Activated CD8-positive, alpha-beta memory T cell treated with anti-CD3 and anti-CD28 coated beads, Interleukin-2, amount 50 U/mL, for 24 hours (primary cell): Measurements from ENCODE around the gene SEC61A1.

Experiments used
- DNase-seq: peaks from one replicate; pipeline ENCODE4 v3.0.0-alpha.2; 2020; ENCODE audit errors: extremely low read depth

SEC61A1 gene

DNA sequence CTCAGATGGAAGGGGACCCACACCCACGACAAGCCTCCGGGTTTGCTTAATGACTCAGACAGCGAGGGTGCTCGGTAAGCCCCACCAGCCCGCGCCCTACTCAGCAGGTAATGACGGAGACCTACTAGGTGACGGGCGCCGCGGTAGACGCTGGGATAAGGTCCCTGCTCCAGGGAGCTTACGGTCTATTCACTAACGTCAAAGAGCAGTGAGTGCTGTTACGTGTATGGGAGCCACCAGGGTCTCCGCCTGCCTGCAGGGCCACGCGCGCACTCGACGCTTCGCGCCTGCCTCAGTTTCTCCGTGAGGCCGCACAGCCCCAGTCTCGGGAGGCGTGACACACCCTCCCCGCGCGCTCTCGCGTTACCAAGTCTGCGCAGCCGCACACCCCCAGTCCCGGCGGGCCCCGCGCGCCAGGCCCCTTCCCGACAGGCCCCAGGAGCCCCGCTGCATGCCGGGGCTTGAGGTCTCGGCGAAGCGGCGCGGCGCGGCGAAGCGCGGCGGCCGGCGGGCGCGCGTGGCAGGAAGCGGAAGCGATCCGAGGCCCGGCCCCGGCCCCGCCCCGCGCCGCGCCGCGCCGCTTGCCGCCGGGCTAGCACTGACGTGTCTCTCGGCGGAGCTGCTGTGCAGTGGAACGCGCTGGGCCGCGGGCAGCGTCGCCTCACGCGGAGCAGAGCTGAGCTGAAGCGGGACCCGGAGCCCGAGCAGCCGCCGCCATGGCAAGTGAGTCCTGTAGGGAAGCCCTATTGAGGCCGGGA is at the start of gene SEC61A1:
TSS of gene SEC61A1 (plus strand) at position 601 of the 758 bp plus-strand sequence. CDS start at position 717, 116 bp downstream.
- DNase-seq: peak; percentile 85

DNA sequence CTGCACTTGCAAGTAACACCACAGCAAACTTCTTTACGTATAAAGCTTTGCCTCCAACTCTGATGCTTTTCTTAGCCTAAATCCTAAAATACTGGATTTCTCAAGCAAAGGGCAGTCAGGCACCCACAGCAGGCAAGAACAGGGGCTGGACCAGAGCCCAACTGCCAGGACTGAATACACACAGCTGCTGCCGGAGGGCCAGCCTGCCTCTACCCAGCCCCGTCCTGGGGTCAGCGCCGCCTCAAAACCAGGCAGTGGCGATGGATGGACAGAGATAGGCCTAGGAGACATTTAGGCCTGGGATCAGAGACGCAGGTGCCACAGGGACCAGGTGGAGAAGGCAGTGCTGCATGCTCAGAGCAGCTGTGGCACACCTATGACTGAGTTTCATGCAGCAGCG is 47.6 kb upstream of the SEC61A1 start:
- no peak for DNase-seq

DNA sequence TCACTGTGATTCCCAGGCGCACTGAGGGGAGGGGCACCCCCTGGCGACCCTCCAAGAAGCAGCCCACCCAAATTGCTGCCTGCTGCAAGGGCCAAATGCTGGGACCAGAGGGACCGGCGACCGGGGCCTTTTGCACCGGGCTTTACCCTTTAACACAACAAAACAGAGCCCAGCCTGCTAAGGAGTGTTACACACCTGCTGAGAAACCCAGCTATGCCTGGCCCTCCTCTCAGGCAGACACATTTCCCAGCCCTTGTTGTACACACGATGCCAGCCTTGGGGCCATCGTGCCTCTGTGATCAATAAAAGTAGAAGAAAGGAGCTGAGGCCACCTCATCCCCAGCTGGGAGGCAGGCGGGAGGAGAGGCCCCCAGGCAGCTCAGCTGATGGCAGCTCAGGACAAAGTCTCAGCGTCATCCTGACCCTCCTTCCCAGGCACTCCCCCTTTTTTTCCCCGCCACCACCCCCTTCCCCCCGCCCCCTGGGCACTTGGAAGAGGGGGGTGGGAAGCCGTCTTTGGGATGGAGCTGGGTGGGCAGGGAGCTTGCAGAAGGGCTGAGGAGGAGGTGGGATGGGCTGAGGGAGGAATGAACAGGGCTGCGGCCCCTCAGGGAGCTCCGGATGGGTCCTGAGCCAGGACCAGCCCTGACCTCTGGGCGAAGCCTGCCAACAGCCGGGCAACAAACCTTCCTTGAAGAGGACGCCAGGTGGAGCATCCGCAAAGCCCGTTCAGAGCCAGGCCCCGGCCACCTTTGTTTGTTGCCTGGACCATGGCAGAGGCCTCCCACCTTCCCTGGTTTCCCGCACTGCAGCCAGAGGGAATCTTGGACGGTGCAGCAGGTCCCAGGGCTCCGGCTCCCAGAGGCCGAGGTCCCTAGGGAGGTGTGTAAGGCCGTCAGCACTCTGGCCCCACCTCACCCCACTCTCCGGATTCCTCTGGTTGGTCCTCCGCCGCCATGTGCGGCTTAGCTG is 45.9 kb upstream of the SEC61A1 start:
- DNase-seq: no peak

DNA sequence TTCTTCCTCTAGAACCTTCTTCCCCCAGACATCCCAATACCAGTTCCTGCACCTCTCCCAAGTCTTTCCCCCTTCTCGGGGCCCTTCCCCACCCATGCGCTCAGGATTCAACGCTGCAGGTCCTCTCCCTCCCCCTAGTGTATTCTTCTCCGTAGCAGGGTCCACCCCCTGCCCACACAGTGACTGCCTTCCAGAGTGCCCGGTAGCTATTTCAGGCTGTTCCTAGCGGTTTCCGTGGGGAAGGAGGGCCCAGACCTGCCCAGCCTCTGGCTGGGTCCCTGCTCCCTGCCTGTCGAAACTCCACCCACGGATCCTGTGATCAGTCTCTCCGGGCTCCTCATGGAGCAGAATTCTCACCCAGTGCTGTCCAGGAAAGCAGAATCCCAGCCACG is 45.2 kb upstream of the SEC61A1 start:
- no peak for DNase-seq

DNA sequence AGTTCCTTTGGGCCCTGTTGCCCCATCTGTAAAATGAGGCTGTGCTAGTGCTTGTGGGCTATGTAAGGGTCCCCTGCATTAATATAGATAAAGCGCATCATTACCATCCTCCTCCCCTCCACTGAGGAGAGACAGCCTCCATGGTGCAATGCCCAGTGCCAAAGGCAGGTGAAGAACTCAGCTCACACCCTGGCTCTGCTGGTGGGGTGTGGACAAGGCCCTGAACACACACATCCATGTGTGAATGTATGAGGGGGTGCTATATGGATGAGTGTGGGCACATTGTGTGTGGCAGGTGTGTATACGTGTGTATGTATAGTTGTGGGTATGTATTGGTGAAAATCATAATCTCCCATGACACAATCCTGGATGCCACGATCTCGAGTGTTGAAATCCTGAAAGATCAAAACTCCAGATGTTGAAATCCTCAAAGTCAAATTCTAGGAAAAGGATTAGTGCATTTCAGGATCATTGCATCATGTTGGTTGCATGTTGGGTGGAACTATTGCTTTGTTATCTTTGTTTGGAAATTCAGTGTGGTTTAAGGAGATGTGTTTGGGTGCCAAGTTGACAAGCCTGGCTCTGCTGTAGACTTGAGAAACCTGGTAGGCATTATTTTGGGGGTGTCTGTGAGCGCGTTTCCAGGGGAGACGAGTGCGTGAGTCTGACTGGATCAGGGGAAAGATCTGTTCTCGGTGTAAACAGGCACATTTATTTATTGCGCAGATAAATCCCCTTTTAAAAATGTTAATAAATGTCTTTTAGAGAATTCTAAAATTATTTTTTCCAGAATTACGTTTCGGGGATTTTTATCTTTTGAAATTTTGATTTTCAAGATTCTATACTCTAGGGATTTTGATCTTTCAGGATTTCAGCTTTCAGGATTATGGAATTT is 42.0 kb upstream of the SEC61A1 start:
- no peak for DNase-seq

DNA sequence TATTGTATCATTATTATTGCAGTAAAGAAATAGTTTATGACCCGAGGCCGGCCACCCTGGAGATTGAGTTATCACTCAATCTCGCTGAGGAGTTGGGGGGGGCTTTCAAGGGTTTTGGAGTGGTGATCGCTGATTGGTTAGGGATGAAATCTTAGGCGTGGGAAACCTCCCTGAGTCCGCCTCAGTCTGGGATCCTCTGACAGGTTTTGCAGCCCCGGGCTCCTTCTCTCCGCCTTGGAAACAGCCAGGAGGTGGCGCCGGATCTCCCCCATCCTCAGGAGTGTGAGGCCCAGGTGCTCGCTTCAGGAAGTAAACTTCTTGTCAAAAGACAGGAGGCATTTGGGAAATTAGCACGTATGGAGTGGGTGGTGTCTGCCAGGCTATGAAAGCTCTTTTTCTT is 41.1 kb upstream of the SEC61A1 start:
- DNase-seq: no peak

DNA sequence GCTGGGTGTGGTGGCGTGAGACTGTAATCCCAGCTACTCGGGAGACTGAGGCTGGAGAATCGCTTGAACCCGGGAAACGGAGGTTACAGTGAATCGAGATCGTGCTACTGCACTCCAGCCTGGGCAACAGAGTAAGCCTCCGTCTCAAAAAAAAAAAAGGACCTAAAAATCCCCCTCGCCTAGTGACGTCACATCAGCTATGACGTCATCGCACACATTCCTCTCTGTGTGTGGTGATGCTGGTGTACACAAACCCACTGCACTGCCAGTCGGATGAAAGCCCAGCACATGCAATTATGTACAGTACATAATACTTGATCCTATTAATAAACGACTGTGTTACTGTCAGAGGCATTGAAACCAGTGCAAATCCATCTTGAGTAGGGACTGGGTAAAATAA is 40.2 kb upstream of the SEC61A1 start:
- DNase-seq: no peak

DNA sequence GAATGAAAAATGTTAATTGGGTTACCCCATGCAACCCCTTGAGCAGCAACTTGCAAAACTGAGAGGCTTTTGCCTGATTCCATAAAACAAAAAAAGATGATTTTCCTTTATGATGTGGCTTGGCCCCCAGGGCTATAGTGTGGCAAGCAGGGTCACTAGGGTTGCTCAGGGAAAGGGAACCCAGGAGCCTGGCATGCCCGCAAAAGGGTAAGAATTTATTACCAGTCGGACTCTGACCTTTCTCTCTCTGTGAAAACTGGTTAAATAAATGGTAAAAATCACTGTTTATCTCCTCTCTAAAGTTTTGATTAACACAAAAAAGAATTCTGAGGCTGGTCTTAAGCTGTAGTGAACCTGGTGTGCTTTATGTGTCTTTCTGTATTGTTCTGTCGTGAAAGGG is 37.7 kb upstream of the SEC61A1 start:
- no peak for DNase-seq

DNA sequence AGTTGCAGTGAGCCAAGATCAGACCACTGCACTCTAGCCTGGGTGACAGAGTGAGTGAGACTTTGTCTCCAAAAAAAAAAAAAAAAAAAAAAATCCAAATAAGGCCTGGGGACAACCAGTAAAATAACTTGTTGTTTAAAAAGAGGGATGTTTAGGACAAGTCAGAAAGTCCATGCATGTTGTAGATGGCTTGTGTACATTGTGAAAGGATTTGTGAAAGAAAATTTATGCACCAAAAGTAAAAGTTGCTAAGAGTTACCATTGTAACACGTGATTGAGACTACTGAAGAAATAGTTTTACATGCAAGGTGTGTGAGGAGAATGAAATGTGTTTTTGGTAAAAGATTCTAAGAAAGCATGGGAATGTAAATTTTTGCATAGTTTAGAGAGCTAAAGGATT is 35.7 kb upstream of the SEC61A1 start:
- DNase-seq: no peak

DNA sequence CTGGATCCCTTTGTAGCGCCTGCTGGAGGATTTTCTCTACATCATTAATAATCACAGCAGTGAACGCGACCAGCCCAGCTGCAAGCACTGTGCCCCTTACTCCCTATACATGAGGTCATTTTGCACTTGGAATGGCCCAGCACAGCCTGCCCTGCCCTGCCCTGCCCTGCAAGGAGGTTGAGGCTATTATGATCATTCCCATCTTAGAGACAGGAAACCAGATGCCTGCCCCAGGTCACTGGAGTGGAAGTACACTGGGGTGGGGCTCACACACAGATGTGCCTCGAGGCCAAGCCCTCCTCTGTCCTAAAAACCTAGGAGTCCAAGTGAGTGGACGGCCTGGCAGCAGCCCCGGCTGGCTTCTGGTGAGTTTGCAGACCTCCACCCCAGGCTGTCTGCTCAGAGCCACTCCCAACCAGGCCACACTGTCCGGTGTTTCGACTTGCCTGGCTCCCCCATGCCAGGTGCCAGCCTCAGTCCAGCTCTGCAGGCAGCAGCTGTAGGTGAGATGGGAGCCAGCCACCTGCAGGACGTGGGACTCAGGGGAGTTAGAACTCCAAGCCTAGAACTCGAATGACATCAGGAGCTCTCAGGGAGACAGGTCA is 30.4 kb upstream of the SEC61A1 start:
- no peak for DNase-seq

DNA sequence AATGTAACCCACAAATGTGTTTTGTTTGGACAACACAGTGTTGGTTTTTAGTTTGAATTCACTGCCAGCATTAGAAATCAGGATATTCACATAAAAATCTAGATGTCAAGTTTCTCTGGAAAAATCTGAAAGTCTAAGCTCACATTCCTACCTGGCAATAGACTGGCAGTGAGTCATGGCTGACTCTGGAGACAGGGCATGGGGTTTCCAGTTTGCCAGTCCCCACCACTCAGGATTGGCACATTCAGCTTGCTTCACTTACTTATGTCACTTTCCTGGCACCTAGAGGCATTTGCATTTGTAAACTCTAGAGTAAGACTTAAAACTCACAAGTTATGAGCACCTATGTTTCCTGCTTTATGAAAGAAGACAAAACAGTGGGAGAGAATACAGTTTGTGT is 19.1 kb upstream of the SEC61A1 start:
- no peak for DNase-seq

DNA sequence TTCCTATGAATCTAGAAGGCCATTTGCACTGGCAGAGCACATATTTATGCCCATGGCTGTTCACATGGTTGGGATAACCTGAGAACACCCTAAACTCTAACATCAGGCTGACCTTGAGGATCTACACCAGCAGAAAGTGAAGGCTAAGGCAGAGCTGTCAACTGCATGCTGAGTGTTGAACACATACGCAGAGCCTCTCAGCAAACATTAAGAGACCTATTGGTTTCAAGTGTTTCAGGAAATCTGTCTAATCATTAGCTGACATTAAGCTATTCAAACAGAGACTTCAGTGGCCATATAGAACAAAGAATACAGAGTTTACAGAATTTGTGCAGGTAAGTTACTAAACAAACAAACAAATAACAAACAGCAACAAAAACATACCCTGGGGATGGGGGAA is 16.1 kb upstream of the SEC61A1 start:
- no peak for DNase-seq

DNA sequence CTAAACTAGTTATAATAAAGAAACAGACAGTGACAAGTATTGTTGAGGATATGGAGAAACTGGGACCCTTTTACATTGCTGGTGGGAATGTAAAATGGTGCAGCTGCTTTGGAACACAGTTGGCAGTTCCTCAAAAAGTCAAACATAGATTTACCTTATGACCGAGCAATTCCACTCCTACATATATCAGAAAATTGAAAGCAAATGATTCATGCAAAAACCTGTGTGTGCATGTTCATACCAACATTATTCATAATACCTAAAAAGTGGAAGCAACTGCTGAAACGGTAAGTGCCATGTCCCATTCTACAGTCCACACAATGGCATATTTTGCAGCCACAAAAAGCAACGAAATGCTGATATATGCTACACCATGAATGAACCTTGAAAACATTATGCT is 12.2 kb upstream of the SEC61A1 start:
- DNase-seq: no peak

DNA sequence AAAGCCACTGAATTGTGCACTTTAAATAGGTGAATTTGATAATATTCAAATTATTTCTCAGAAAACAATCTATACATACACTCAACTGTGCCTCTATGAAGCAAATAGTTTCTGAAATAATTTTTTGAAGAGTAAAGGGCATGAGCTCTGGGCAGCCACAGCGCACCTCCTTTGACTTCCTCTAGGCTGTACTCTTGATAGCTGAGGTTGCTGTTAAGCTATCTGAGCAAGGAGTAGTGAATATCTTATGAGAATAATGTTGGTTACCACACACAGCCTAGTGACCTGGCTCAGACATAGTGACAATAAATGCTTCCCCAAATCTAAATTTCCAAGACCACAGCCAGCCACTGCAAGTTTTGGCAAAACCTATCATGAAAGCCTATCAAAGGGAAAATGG is 11.6 kb upstream of the SEC61A1 start:
- no peak for DNase-seq

DNA sequence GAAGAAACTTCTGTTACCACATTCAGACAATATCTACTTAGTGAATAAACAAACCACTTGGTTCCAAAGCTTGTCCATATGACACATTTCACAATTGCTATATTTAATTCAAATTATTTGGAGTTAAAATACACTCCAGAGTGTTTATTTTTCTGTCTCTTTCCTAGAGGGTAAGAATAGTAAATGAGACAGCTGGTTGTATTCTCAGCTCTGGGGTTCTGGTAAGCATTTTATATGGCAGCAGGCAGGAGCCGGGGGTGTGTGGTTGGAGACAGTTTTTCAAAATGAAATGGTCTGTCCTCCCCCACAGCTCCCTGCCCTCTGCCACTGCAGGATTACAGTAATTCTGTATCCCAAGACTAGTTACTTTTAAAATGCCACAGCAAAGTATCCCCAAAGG is 10.9 kb upstream of the SEC61A1 start:
- no peak for DNase-seq

DNA sequence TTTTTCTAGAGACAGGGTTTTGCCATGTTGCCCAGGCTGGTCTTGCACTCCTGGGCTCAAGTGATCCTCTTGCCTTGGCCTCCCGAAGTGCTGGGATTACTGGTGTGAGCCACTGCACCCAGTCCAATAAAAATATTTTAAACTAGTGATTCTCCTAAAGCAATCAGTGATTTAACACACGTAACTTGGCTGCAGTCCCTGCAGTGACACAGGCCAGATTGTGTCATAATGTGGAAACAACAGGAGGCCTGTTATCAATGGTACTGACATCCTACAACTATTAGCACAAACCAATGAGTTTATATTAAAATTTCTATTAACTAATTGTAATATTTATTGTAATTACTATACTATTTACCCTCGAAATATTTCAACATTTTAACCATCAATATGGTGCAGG is 1.6 kb upstream of the SEC61A1 start:
- DNase-seq: no peak

DNA sequence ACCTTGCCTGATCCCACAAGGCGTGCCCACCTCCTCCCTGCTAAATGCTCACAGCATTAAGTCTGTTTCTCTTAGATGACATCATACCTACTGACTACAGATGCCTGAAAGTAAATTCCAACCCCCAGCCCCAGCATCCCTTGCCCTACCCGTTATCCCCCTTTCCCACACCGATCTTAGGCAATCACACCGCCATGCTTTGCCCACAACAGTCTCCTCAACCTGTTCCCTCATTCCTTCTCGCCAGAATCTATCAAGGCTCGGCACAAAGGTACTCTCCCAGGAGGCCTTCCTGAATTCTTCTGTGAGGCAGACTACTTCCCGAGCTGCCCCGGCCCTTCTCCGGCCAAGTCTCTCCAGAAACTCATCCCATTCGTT is 789 bp upstream of the SEC61A1 start:
- DNase-seq: no peak

DNA sequence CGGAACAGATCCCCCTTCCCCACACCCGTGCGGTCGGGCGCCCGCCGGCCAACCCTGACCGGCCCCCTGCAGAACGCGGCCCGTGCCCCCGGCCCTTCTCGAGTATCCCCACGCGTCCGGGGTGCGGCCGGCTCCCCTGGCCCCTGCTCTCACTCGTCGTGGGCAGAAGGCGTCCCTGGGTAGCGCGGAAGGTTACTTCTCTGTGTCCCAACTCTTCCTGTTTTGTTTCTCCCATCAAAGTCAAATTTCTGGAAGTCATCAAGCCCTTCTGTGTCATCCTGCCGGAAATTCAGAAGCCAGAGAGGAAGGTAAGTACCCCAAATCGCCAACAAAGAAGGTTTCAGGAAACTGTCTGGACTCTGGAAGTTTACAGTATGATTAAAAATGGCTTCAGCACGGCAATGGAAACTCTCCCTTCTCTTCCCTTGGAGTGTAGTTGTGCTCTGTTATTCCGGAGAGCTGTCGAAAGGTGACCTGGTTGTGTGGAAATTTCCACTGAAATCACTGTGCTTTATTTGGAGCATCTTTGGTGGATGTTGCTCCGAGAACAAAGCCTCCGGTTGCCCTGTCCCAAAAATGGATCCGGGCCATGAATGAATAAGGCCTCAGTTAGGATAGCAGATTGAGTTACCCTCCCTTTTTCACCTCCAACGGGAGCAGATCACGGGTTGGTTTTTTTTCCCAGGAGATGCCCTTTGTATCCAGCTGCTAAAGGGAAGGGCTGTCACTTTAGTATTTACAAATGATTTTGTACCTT is 536 bp downstream of the SEC61A1 start:
- DNase-seq: no peak

DNA sequence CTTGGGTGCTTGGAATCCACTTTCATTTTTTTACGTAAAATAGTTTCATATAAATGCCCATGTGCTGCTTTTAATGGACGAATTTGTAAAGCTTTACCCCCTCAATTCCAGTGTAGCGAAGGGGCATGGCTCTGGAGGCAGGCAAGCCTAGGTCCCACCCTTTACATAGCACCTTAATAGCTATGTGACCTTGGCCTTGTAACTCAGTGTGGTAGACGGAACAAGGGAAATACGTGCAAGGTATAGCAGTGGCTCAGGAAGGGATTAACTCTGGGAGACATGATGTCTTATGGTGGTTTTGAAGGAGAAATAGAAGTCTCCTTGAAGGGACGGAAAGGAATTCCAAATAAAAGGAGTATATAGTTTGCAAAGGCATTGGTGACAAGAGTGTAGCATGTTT is 1.4 kb downstream of the SEC61A1 start:
- no peak for DNase-seq

DNA sequence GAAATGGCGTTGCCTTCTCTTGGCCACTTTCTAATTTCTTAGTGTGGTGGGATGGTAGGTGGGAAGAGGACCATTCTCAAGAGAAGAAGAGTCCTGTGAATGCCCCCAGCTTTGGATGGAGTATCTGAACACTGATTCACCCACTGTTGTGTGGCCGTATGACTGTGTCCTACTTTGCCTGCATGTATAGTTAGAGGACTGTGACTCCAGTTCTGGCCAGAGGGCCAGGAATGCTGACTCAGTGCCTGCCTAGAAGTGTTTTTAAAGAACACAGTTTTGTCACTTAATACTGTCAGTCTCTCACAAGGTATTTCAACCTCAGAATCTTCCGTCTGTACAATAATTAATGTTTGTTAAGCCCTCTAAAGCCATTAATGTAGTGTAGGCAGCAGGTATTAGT is 2.1 kb downstream of the SEC61A1 start:
- no peak for DNase-seq

DNA sequence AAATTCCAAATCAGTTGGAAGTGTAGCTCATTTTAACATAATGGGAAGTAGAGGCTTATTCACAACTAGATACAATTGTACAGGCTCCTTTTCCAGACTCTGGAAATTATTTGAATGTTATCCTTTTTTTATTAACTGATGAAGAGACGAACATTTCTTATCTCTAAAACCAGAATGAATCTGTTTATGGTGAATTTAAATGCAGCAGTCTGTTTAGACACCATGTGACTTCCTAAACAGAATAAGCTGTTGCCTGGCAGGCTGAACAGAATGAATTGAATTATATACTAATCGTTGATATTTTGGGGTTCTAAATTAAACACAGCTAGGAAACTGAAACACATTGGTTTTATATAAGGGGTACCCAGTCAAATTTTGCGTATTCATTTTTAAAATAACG is 4.0 kb downstream of the SEC61A1 start:
- DNase-seq: no peak
